Esophagus squamous epithelium (tissue), 5 donors: ENCODE results near the gene ZNF512. TPM values are rescaled to one million over a fixed set of nuclear protein-coding genes. Genes with fewer than 3 reads are reported as not detected.

ENCODE experiments used
- DNase-seq: peaks from one replicate; lab custom pipeline; 2025; lab: John Stamatoyannopoulos, UW
- H3K27ac ChIP-seq, 4 donors: fragments of 200-600 bp; sonication (generic); one replicate each; pipeline ENCODE4 v1.5.1; 2016 to 2019; ENCODE audit warnings: mild to moderate bottlenecking in 1 of 4
- H3K27me3 ChIP-seq, 4 donors: fragments of 200-600 bp; sonication (generic); 1 replicate in 3 of 4; 2 replicates in 1 of 4; pipeline versions ENCODE4 v1.5.1 to v1.6.0; 2017 to 2021; ENCODE audit warnings: antibody characterized with exemption in 1 of 4
- H3K36me3 ChIP-seq, 3 donors: fragments of 200-600 bp; sonication (generic); one replicate each; pipeline ENCODE4 v1.5.1; 2016 to 2019
- H3K4me1 ChIP-seq, 3 donors: fragments of 200-600 bp; sonication (generic); one replicate each; pipeline ENCODE4 v1.5.1; 2017 to 2019
- H3K4me3 ChIP-seq, 4 donors: fragments of 200-600 bp; sonication (generic); 1 replicate in 3 of 4; 2 replicates in 1 of 4; pipeline ENCODE4 v1.5.1; 2016 to 2019; ENCODE audit warnings: mild to moderate bottlenecking in 2 of 4, moderate library complexity in 1 of 4
- H3K9me3 ChIP-seq, 3 donors: fragments of 200-600 bp; sonication (generic); one replicate each; pipeline ENCODE4 v1.5.1; 2016 to 2019
- POLR2A ChIP-seq, 4 donors: fragments of 450-650 bp; IDR thresholded peaks; one replicate each; pipeline ENCODE4 v1.6.1; 2017; ENCODE audit warnings: antibody characterized with exemption in 4 of 4, mild to moderate bottlenecking in 4 of 4, moderate library complexity in 3 of 4
- WGBS, 2 donors: methylation state at CpG; one replicate each; pipeline ENCODE4 v1.1.5; 2018; 5-methylcytosine and 5-hydroxymethylcytosine counted together
- intact Hi-C: fragments of 100-400 bp; cut with DNase I; formaldehyde crosslinking; loops from one replicate; pipeline ENCODE4 v1.15.0; 2022
- total RNA-seq, 4 donors: library from RNA; depleted of rRNA; stranded (reverse); fragments of >200 nt; gene quantifications; one replicate each; pipeline ENCODE4 v1.1.0, GENCODE V29; 2016
- TF ChIP-seq, protein P1 (sequence below), 6 experiments: fragments of 450-650 bp in 4 of 6; fragments of 200-600 bp in 2 of 6; sonication (generic) in 2 of 6; IDR thresholded peaks; one replicate each; pipeline ENCODE4 v1.5.1; 2016 to 2019; ENCODE audit warnings: antibody characterized with exemption in 6 of 6, mild to moderate bottlenecking in 4 of 6, moderate library complexity in 4 of 6
- donor health status: DM: yes; HTN: yes; CAD: no.

Gene ZNF512
- total RNA-seq, 4 donors from 2014 or later = 7.1 to 18.9 (median 15.7) TPM

GRCh38 chr2:27638037-27638637 is 55.3 kb downstream of the ZNF512 start:
- DNase-seq = no peak

GRCh38 chr2:27638709-27639108 is 55.9 kb downstream of the ZNF512 start:
- no peak overlapping the region for H3K4me3 ChIP-seq
- H3K27ac ChIP-seq = no peak overlapping the region
- 41 to 83% methylated on average over 3 of the region's 3 CpGs for WGBS, 2 donors
- intact Hi-C loops = no loop called here
- H3K27me3 ChIP-seq = no peaks in the 10 kb centered on the region
- no peaks in the 10 kb centered on the region for H3K9me3 ChIP-seq
- no peak for TF ChIP-seq POLR2A (IDR thresholded peaks at IDR 0.05)
- TF ChIP-seq, protein P1, sequence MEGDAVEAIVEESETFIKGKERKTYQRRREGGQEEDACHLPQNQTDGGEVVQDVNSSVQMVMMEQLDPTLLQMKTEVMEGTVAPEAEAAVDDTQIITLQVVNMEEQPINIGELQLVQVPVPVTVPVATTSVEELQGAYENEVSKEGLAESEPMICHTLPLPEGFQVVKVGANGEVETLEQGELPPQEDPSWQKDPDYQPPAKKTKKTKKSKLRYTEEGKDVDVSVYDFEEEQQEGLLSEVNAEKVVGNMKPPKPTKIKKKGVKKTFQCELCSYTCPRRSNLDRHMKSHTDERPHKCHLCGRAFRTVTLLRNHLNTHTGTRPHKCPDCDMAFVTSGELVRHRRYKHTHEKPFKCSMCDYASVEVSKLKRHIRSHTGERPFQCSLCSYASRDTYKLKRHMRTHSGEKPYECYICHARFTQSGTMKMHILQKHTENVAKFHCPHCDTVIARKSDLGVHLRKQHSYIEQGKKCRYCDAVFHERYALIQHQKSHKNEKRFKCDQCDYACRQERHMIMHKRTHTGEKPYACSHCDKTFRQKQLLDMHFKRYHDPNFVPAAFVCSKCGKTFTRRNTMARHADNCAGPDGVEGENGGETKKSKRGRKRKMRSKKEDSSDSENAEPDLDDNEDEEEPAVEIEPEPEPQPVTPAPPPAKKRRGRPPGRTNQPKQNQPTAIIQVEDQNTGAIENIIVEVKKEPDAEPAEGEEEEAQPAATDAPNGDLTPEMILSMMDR (IDR thresholded peaks at IDR 0.05) = no peak
- peaks cover 17 to 100% (median 43%) of the 10 kb centered on the region in 3 donors for H3K36me3 ChIP-seq
- no peaks in the 10 kb centered on the region for H3K4me1 ChIP-seq
- DNase-seq = no peak

More at GRCh38 chr2:27638037-27638637, 55.3 kb downstream of the ZNF512 start:
- Histone ChIP-seq H3K4me1 (no peaks in the 10 kb centered on the region), H3K27me3 (no peaks in the 10 kb centered on the region), H3K4me3 (no peak overlapping the region), H3K27ac (no peak overlapping the region), H3K9me3 (no peaks in the 10 kb centered on the region), H3K36me3 (peaks cover 17 to 100% (median 47%) of the 10 kb centered on the region in 3 donors)
- TF ChIP-seq POLR2A (IDR thresholded peaks at IDR 0.05) = no peak
- TF ChIP-seq, protein P1 (IDR thresholded peaks at IDR 0.05) = no peak
- 51 to 54% methylated on average over 3 of the region's 3 CpGs for WGBS, 2 donors
- intact Hi-C loops = no loop called here

- H3K4me1 ChIP-seq = no peaks in the 10 kb centered on the region
- no peaks in the 10 kb centered on the region for H3K9me3 ChIP-seq
- no peaks in the 10 kb centered on the region for H3K27me3 ChIP-seq
- TF ChIP-seq, protein P1 (IDR thresholded peaks at IDR 0.05) = no peak
- no peak for TF ChIP-seq POLR2A (IDR thresholded peaks at IDR 0.05)
- no peak overlapping the region for H3K27ac ChIP-seq
- no peak overlapping the region for H3K4me3 ChIP-seq
- no peak for DNase-seq
- H3K36me3 ChIP-seq = peaks cover 13 to 100% (median 46%) of the 10 kb centered on the region in 3 donors
- intact Hi-C loops = no loop called here
- 88 to 89% methylated on average over 2 of the region's 2 CpGs for WGBS, 2 donors
These were observed 57.9 kb downstream of the ZNF512 start for GRCh38 chr2:27640722-27641245.

- no peak for DNase-seq
- H3K9me3 ChIP-seq = no peaks in the 10 kb centered on the region
- intact Hi-C loops = no loop called here
- no peak overlapping the region for H3K27ac ChIP-seq
- no peak for TF ChIP-seq POLR2A (IDR thresholded peaks at IDR 0.05)
- peaks cover 5 to 100% (median 53%) of the 10 kb centered on the region in 3 donors for H3K36me3 ChIP-seq
- no peaks in the 10 kb centered on the region for H3K27me3 ChIP-seq
- H3K4me3 ChIP-seq = no peak overlapping the region
- H3K4me1 ChIP-seq = no peaks in the 10 kb centered on the region
These were observed 62.4 kb downstream of the ZNF512 start for GRCh38 chr2:27645197-27645596.

- intact Hi-C loops = no loop called here
- Histone ChIP-seq H3K27ac (no peak overlapping the region), H3K4me1 (no peaks in the 10 kb centered on the region), H3K36me3 (peaks cover 5 to 100% (median 45%) of the 10 kb centered on the region in 3 donors), H3K9me3 (no peaks in the 10 kb centered on the region), H3K27me3 (no peaks in the 10 kb centered on the region), H3K4me3 (no peak overlapping the region)
- TF ChIP-seq, protein P1 (IDR thresholded peaks at IDR 0.05) = no peak
- TF ChIP-seq POLR2A (IDR thresholded peaks at IDR 0.05) = no peak
- no peak for DNase-seq
These were observed 64.4 kb downstream of the ZNF512 start for GRCh38 chr2:27647289-27647688.
